PC-9 (cell line): ENCODE measurements around the gene PDE7B. TPM values are rescaled to one million over a fixed set of nuclear protein-coding genes. Genes with fewer than 3 reads are reported as not detected.

Experiments used
- BruUV-seq: library from RNA; stranded (reverse); fragments of 400-500 nt; replicated peaks from 2 replicates; lab custom pipeline; 2021; lab: Mats Ljungman, UMichigan
- CTCF ChIA-PET: fragments of 300-600 bp; sonication (Branson Sonifier 250); formaldehyde crosslinking; loops from one replicate; lab custom pipeline; 2022; ENCODE audit warnings: antibody characterized with exemption; lab: Charles Lee
- POLR2A ChIA-PET: fragments of 300-600 bp; sonication (Branson Sonifier 250); formaldehyde crosslinking; loops from one replicate; lab custom pipeline; 2022; ENCODE audit warnings: antibody characterized with exemption; ENCODE audit not compliant: unreplicated experiment; lab: Charles Lee
- DNase-seq, 2 experiments: peaks; one replicate each; pipeline versions ENCODE4 v3.0.0 to v3.0.0-alpha.2; 2015 to 2022; ENCODE audit warnings: mixed read lengths in 1 of 2
- H2AFZ ChIP-seq: fragments of 200-600 bp; sonication (generic); 2 replicates; pipeline ENCODE4 v1.8.1; 2017; ENCODE audit warnings: antibody characterized with exemption
- H3F3A ChIP-seq: fragments of 200-600 bp; sonication (generic); 2 replicates; pipeline ENCODE4 v1.8.1; 2017; ENCODE audit warnings: antibody characterized with exemption, mild to moderate bottlenecking, low read depth; ENCODE audit not compliant: insufficient read depth
- H3K27ac ChIP-seq: fragments of 200-600 bp; sonication (generic); 2 replicates; pipeline ENCODE4 v1.6.1; 2016; ENCODE audit warnings: mixed run types
- H3K27me3 ChIP-seq: fragments of 200-600 bp; sonication (generic); 2 replicates; pipeline ENCODE4 v1.6.1; 2016; ENCODE audit warnings: low read depth, mixed run types; ENCODE audit not compliant: insufficient read depth
- H3K36me3 ChIP-seq: fragments of 200-600 bp; sonication (generic); 2 replicates; pipeline ENCODE4 v1.6.1; 2016; ENCODE audit warnings: low read depth, mixed run types
- H3K4me1 ChIP-seq: fragments of 200-600 bp; sonication (generic); replicated peaks from 2 replicates; pipeline ENCODE4 v1.6.1; 2016; ENCODE audit warnings: mixed run types; ENCODE audit not compliant: insufficient read depth
- H3K4me2 ChIP-seq: fragments of 200-600 bp; sonication (generic); 2 replicates; pipeline ENCODE4 v1.6.1; 2017; ENCODE audit warnings: mixed run types
- H3K4me3 ChIP-seq: fragments of 200-600 bp; sonication (generic); 2 replicates; pipeline ENCODE4 v1.6.1; 2016; ENCODE audit warnings: mixed run types
- H3K79me2 ChIP-seq: fragments of 200-600 bp; sonication (generic); 2 replicates; pipeline ENCODE4 v1.6.1; 2017; ENCODE audit warnings: low read depth, mixed run types
- H3K9me2 ChIP-seq: fragments of 200-600 bp; sonication (generic); 2 replicates; pipeline ENCODE4 v1.8.1; 2017; ENCODE audit warnings: mild to moderate bottlenecking; ENCODE audit not compliant: insufficient read depth
- H3K9me3 ChIP-seq: fragments of 200-600 bp; sonication (generic); 2 replicates; pipeline ENCODE4 v1.8.1; 2016; ENCODE audit warnings: low read depth; ENCODE audit not compliant: insufficient read depth
- H4K20me1 ChIP-seq: fragments of 200-600 bp; sonication (generic); 2 replicates; pipeline ENCODE4 v1.8.1; 2017; ENCODE audit not compliant: insufficient read depth
- CTCF ChIP-seq: fragments of 200-600 bp; sonication (generic); conservative IDR thresholded peaks from 2 replicates; pipeline ENCODE4 v1.6.1; 2017; ENCODE audit warnings: mixed run types, antibody characterized with exemption, mild to moderate bottlenecking, moderate library complexity
- EZH2 ChIP-seq: fragments of 200-600 bp; sonication (generic); IDR thresholded peaks from 2 replicates; pipeline ENCODE4 v1.8.0; 2017; ENCODE audit warnings: antibody characterized with exemption, low read depth
- intact Hi-C: fragments of 100-400 bp; cut with micrococcal nuclease; formaldehyde crosslinking; loops from one replicate; pipeline ENCODE4 v1.10.0; 2022; ENCODE audit not compliant: unreplicated experiment
- total RNA-seq: library from RNA; stranded (reverse); gene quantifications from 2 replicates; pipeline ENCODE4 v1.2.3, GENCODE V29; 2021

PDE7B gene
- total RNA-seq, 1 experiment from 2014 or later, result 0.31 TPM

DNA sequence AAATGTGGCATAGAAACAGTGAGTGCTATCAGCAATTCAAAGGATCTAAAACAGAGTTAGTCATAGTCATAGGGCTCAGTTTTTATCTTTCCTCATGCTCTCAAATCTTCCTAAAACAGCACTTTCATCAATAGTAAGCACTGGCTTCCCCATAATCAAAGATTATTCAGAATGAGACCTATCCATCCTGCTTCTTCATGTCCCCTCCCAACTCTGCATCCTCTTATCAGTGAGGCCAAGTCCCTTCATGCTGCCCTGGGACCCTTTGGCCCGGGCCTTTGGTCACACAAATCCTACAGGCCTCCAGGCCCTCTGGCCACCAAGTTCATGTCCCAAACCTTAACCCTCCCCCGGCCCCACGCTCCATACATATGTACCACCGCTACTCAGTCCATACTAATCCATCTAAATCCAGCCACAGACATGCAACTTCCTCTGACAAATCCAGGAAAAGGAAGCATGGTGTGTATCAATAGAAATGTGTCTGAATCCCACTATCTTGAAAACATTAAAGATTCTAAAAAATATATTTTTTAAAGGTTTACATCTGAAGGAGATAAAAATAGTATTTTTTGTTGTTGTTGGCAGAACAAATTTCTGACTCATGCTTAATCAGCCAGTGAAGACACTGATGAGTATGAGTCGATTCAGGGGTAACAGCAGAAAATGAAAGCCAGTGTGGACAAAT is 143.5 kb downstream of the PDE7B start:
- peaks cover 14% of the 10 kb centered on the region for H3K4me1 ChIP-seq
- no peaks in the 10 kb centered on the region for H3F3A ChIP-seq
- no peaks in the 10 kb centered on the region for H4K20me1 ChIP-seq
- no peaks in the 10 kb centered on the region for H3K79me2 ChIP-seq
- no peaks in the 10 kb centered on the region for H3K9me3 ChIP-seq
- H3K4me2 ChIP-seq, result no peak overlapping the region
- no peaks in the 10 kb centered on the region for H3K9me2 ChIP-seq
- peak overlapping the region; percentile 52; the same call in 1 of the 2 replicates for H2AFZ ChIP-seq
- no peaks in the 10 kb centered on the region for H3K36me3 ChIP-seq
- no peak overlapping the region for H3K27ac ChIP-seq
- no TSS peak for BruUV-seq
- ChIA-PET POLR2A (no interaction called here), CTCF (no interaction called here)
- H3K27me3 ChIP-seq, result no peaks in the 10 kb centered on the region
- H3K4me3 ChIP-seq, result no peak overlapping the region
- intact Hi-C loops, result no loop called here
- TF ChIP-seq EZH2 (no peak), CTCF (no peak)
- DNase-seq, result no peak

GRCh38 chr6:135995545-135995898 is 144.0 kb downstream of the PDE7B start:
- H3K4me2 ChIP-seq, result no peak overlapping the region
- no peaks in the 10 kb centered on the region for H3K27me3 ChIP-seq
- H3K4me3 ChIP-seq, result no peak overlapping the region
- no peaks in the 10 kb centered on the region for H3F3A ChIP-seq
- H3K9me2 ChIP-seq, result no peaks in the 10 kb centered on the region
- no peaks in the 10 kb centered on the region for H3K9me3 ChIP-seq
- H3K79me2 ChIP-seq, result no peaks in the 10 kb centered on the region
- POLR2A ChIA-PET, result no interaction called here
- no peaks in the 10 kb centered on the region for H3K36me3 ChIP-seq
- H4K20me1 ChIP-seq, result no peaks in the 10 kb centered on the region
- no peak for TF ChIP-seq EZH2
- TF ChIP-seq CTCF, result no peak
- intact Hi-C loops, result no loop called here
- no TSS peak for BruUV-seq
- H3K4me1 ChIP-seq, result peaks cover 14% of the 10 kb centered on the region
- CTCF ChIA-PET, result no interaction called here
- H2AFZ ChIP-seq, result no peak overlapping the region
- no peak overlapping the region for H3K27ac ChIP-seq
- no peak for DNase-seq

- H3K79me2 ChIP-seq, result no peaks in the 10 kb centered on the region
- no peaks in the 10 kb centered on the region for H3F3A ChIP-seq
- H3K9me3 ChIP-seq, result no peaks in the 10 kb centered on the region
- H4K20me1 ChIP-seq, result no peaks in the 10 kb centered on the region
- H2AFZ ChIP-seq, result peak overlapping the region; percentile 41; the same call in 1 of the 2 replicates
- CTCF ChIA-PET, result no interaction called here
- POLR2A ChIA-PET, result no interaction called here
- no peaks in the 10 kb centered on the region for H3K27me3 ChIP-seq
- peak overlapping the region; percentile 18; the same call in 1 of the 2 replicates for H3K4me2 ChIP-seq
- no TSS peak for BruUV-seq
- intact Hi-C loops, result no loop called here
- no peaks in the 10 kb centered on the region for H3K36me3 ChIP-seq
- no peak overlapping the region; the same call in 1 of the 2 replicates for H3K4me3 ChIP-seq
- TF ChIP-seq EZH2 (no peak), CTCF (no peak)
- no peak for DNase-seq
- no peak overlapping the region for H3K27ac ChIP-seq
- peaks cover 14% of the 10 kb centered on the region for H3K4me1 ChIP-seq
- no peaks in the 10 kb centered on the region for H3K9me2 ChIP-seq
Measured at GRCh38 chr6:135996668-135997067, 145.2 kb downstream of the PDE7B start.
